Dedifferentiated amniotic fluid mesenchymal stem cell (primary cell): ENCODE measurements around the gene RETSAT.
"Not testable (repeated sequence)": the region's sequence is repeated elsewhere in the genome, so short reads cannot be mapped to it uniquely, and the experiment has no call there.

Experiments used
- DNase-seq: peaks from one replicate; pipeline ENCODE4 v3.0.0-alpha.2; 2016; ENCODE audit errors: extremely low spot score

Gene RETSAT

DNA sequence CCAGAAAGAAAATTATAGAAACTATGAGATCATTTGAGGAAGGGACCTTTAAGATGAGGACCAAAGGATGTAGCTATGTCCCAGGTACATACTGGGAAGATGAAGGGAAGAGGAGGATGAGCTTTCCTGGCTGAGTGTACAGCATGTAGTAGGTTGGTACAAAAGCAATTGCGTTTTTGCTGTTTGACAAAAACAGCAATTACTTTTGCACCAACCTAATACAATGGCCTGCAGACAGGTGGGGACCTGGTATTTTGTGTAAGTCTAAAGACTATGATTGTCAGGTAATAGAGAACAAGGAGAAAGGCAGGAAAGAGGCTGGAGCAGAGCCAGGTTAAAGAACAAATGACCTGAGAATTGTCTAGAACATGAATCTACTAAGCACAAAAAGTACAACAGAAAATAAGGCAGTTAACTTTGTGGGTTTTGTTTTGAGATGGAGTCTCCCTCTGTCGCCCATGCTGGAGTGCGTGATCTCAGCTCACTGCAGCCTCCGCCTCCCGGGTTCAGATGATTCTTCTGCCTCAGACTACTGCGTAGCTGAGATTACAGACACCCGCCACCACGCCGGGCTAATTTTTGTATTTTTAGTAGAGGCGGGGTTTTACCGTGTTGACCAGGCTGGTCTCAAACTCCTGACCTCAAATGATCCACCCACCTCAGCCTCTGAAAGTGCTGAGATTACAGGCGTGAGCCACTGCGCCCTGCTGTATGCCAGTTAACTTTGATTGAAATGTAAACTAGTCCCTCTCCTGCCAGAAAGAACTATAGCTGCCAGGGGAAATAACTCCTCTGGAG, 23.3 kb downstream of the RETSAT start:
- DNase-seq = no peak

DNA sequence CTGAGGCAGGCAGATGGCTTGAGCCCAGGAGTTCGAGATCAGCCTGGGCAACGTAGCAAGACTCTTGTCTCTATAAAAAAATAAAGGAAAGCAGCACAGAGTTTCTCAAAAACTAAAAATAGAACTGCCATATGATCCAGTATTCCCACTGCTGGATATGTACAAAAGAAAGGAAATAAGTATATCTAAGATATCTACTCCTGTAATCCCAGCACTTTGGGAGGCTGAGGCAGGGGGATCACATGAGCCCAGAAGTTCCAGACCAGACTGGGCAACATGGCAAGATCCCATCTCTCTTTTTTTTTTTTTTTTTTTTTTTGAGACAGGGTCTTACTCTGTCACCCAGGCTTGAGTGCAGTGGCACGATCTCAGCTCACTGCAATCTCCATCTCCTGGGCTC, 24.6 kb downstream of the RETSAT start:
- DNase-seq = not testable (repeated sequence)

DNA sequence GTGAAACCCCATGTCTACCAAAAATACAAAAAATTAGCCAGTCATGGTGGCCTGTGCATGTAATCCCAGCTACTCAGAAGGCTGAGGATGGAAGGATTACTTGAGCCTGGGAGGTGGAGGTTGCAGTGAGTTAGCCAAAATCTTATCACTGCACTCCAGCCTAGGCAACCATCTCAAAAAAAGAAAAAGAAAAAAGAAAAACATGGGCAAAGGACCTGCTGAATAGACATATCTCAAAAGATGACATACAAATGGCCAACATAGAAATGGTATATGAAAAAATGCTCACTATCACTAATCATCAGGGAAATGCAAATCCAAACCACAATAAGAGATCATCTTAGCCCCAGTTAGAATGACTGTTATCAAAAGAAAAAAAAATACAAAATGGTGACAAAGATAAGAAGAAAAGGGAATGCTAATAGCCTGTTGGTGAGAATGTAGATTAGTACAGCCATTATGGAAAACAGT, 25.1 kb downstream of the RETSAT start:
- no peak for DNase-seq

DNA sequence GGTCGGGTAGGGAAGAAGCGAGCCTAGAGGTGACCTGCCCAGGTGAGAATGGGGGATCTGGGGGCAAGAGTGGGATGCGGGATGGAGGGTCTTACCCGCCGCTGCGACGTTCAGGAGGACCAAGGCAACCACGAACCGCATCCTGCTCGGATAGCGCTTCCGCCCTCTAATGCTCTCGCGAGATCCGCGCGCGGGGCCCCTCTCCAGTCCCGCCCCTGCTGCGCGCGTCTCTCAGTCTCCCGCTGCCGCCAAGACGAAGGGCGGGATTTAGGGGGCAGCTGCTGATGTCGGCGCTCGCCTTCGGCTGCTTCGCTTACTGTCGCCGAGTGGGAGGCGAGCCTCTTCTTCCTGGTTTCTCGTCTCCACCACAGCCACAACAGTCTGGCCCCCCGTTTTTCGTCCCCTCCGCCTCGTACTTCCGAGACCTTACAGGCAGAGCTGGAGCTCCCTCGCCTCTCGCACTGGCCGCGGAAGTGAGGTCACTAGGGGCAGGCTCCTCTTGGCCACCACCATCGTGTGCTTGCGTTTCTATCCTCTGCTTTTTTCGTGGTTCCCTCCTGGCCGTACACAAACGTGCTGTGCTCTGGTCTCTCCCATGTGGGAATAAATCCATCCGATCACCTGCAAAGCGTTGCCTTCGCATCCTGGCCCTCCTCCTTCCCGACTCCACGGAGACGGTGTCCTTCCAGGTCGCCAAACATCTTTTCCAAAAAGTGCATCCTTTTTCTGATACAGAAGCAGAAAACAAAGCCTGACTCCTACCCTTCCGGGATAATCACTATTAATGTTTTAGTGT, 26.3 kb downstream of the RETSAT start, which contains the start of gene TGOLN2:
Gene TGOLN2, minus strand, starts transcription at position 168 of the 796 bp plus-strand sequence. Its CDS starts 27 bp downstream, at position 141.
- peak; percentile 88 for DNase-seq

DNA sequence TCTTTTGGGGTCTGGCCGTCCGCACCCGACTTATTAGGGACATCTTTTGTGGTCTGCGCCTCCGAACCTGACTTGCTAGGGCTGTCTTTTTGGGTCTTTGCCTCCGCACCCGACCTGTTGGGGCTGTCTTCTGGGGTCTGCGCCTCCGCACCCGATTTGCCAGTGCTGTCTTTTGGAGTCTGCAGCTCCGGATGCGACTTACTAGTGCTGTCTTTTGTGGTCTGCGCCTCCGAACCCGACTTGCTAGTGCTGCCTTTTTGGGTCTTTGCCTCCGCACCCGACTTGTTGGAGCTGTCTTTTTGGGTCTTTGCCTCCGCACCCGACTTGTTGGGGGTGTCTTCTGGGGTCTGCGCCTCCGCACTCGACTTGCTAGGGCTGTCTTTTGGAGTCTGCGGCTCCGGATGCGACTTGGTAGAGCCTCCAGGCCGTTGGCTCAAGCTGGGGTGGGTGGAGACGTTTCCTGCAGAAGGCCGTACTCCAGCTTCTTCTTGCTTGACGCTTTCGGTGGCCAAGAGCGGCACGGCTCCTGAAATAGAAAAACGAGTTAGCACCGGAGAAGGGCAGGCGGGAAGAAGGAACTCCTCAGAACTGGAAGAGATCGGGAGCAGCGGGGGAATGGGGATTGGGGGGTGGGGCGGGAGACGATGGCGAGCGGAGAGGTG, 27.0 kb downstream of the RETSAT start:
- DNase-seq = no peak

DNA sequence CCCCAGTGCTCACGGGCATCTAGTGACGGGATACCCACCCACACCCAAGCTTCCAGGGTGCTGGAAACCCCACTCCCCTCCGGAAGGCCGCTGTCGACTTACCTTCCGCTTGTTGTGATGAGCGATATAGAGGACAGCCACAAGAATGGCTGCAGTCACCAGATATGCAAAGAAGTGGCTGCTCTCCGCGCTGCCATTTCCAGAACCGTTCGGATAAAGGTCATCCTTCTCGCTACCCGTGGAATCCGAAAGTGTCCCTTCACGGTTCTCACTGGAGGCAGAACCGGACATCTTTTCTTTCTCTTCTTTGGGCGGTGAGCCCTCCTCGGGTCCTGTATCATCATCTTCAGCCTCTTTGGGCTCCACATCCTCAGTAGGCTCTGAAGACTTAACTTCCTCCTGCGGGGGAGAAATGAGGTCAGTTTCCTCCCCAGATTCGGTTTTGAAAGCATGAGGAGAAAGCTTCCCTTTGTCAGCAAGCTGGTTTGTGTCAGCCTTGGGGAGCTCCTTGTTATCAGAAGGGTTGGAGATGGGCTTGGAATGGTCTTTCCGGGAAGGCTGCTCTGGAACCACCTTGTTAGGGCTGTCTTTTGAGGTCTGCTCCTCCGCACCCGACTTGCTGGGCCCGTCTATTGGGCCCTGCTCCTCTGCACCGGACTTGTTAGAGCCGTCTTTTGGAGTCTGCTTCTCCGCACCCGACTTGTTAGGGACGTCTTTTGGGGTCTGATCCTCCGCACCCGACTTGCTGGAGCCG, 27.7 kb downstream of the RETSAT start:
- DNase-seq = no peak

DNA sequence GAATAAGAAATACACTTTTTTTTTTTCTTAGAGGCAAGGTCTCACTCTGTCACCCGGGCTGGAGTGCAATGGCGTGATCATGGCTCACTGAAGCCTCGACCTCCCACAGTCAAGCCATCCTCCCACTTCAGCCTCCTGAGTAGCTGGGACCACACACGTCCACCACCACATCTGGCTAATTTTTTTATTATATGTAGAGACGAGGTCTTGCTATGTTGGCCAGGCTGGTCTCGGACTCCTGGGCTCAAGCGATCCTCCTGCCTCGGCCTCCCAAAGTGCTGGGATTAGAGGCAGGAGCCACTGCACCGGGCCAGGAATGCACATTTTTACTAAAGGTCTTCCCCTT, 28.9 kb downstream of the RETSAT start:
- DNase-seq = no peak

DNA sequence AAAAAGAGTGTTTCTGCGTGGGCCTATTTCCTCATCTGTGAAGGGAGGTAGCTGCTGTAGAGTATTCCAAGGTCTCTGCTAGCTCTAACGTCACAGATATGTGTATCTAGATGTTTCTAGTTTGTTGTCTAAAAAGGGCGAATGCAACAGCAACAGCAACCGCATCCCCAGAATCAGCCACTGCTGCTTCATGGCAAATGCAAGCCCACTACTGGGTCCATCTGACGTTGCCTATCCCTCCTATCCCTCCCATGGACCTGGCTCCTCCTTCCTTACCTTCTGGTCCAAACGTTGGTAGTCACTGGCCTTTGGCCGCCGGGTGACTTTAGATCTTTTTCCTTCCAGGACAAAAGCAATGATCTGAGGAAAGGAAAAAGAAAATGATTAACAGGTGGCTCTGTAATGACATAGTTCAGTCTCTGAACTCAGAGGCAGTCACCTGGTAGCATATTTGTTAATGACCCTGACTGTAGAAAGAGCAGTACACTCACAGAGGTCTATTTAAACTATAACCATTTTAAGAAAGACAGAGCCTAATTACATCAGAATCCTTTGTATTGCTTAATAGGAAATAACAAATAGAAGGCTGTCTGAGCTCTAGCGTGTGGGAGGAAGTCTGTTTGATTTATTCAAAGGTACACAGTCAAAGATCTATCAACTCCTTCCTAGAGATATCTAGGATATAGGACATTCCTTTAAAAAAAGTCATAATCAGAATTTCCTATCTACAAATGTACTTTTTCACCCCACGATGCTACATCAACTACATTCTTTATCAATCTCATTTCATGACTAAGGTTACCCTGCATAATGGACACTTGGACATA, 29.5 kb downstream of the RETSAT start:
- DNase-seq = no peak

DNA sequence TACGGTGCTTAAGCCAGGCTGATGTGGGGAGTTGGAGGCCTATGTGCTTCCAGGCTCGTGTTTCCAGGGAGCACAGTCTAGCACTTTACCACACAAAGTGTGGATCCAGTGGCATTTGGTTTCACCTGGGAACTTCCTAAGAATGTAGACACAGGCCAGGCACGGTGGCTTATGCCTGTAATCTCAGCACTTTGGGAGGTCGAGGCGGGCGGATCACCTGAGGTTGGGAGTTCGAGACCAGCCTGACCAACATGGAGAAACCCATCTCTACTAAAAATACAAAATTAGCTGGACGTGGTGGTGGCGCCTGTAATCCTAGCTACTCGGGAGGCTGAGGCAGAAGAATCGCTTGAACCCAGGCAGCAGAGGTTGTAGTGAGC, 30.4 kb downstream of the RETSAT start:
- not testable (repeated sequence) for DNase-seq

DNA sequence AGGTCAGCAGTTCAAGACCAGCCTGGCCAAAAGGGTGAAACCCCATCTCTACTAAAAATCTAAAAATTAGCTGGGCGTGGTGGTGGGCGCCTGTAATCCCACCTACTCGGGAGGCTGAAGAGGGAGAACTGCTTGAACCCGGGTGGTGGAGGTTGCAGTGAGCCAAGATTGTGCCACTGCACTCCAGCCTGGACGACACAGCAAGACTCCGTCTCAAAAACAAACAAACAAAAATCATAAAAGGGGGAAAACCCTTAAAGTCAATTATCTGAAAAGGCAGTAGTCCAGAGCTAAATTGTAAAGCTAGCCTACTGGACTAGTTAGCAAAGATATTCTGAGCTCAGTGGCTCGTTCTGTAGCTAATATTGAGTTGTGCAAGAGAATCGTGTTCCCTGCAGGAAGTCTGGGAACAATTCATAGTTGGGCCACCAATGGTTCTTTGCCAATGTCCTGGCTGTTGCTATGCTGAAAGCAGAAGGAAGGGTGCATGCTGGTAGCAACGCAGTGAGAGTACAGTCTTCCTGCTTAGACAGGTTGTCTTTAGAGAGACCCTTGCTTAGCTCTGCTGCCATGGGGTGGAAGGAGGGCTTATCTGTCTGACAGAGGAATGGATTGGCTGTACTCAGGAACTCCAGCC, 30.9 kb downstream of the RETSAT start:
- no peak for DNase-seq

DNA sequence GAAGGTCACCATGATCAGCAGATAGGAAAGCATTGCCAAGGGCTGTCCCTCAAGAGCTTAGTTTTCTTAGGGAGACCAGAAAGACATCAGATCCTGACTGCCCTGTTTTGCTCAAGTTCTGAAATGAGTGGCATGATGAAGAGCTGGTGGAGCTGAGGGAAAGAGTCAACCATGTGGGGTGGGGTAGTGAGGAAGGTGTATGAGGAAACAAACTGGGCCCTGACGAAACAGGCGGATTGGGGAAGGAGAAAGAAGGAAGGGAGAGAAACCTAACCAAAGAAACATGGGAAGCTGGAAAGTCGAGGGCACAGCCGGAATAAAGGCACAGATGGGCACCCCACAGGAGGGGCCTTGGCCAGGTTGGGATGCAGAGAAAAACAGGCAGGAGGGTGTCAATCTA, 34.5 kb downstream of the RETSAT start:
- DNase-seq = no peak

DNA sequence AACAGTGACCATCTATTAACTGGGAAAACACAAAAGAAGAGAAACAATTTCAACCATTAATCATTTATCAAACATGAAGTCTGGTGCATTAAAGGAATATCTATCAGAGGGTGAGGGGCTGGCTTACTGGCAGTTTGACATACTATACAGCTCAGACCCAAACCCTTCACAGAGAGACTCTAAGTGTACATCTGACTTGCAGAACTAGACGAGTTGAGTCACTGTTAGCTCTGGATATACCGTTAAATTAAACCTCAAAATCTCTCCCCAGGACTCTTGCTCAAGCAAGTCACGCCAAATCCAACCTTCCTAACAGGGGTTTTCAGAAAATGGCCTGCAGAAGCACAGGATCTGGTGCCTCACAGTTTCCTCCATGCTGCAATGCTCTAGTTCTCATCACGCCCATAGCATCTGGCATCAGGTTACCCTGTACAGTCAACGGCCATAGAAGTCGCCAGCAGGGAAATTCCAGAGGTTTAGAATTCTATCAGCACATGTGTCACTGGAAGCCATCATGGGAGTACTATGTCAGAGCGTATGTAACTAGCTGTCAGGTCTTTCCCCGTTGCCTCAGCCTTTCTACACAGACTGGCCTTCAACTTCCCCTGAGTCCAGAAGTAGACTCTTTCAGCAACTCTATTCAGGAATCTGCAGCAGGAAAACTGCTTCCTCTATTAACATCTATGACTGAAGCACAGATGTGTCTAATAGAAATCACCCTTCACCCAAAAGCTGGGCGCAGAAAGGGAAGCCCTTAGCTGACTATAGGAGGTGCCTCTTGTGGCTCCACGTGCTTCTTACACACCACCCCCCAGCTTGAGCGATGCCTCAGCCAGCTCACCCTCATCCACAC, 35.9 kb downstream of the RETSAT start:
- DNase-seq = peak; percentile 92

DNA sequence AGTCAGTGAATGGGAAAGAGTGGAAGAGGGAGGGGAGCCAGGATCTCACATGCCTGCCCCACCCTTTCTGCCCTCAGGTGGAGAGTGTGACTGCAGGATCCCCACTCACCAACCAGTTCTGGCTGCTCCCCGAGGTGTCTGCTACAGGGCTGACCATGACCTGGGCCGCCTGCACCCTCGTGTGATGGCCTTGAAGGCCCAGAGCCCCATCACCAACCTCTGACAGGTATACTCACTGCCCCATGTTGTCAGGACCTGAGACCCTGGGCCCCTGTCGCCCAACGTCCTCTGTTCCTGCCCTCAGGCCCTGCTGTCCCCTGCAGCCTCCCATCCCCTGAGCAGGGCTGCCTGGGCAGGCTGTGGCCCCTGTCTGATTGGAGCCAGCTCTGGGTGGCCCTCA, 38.4 kb downstream of the RETSAT start:
- not testable (repeated sequence) for DNase-seq

DNA sequence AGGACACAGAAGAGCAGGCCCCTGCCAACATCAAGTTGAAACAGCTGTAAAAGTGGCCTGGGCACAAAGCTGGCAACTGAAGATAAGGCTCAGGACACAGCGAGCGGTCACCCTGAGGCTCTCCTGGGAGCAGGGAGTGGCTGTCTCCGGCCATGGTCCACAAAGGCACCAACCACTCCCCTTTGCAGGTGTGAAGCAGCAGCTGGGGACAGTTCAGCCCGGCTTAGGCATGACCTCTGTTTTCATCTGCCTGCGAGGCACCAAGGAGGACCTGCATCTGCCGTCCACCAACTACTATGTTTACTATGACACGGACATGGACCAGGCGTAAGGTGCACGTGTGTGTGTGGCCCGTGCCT, 39.5 kb downstream of the RETSAT start:
- no peak for DNase-seq

DNA sequence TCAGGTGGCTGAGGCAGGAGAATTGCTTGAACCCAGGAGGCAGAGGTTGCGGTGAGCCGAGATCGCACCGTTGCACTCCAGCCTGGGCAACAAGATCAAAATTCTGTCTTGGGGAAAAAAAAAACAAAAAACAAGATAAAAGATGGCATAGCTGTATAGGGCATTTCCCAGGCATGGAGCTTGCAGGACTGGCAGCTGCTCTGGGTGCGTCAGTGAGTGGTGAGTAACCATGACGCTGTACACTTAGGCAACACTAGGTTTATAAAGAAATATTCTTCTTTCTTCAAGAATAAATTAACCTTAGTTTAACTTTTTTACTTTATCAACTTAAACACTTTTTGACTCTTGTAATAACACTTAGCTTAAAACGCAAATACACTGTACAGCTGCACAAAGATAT, 41.9 kb downstream of the RETSAT start:
- DNase-seq = no peak

DNA sequence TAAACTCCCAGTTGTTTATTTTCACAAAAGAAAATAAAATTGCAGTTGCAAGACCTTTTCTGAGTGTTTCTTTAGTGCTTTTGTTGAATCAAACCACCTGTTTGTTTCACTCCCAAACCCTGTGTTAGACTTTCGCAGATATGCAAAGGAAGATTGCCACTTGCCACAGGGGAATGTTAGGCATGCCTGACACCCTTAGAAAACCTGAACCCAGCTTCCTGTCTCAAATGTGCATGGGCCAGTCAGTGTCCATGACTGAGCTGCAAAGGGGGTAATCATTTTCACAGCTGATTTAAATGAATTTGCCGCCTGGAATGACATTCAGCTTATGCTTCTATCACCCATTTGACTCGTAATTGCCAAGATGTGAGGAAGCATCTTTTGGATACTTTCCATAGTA, 44.0 kb downstream of the RETSAT start:
- DNase-seq = no peak

DNA sequence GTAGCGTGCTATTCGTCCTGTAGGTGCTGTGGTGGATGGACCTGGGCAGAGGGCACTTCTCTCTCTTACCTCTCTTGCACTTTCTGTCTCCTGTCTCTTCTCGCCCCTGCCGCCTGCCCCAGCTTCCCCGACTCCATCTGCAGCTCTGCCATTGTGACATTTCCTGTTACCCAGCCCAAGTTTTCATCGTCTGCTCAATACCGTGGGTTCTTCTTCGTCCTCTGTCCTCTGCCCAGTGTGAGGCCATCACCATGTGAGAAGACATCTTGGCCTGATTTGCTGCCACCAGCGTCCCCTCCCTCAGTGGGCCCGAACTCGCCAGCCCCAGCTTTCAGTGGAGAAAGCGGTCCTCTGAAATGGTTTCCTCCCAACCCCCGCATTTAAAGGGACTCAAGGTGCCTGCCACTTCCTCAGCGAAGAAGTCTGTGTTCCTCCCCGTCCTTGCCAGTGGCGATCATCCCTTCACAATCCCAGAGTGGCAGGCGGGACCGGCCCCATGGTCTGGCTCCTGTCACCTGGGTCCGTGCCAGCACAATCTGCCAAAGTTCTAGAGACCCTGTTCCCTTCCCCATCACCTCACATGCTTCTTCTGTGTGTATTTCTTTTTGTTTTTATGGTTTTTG, 44.5 kb downstream of the RETSAT start:
- DNase-seq = no peak

DNA sequence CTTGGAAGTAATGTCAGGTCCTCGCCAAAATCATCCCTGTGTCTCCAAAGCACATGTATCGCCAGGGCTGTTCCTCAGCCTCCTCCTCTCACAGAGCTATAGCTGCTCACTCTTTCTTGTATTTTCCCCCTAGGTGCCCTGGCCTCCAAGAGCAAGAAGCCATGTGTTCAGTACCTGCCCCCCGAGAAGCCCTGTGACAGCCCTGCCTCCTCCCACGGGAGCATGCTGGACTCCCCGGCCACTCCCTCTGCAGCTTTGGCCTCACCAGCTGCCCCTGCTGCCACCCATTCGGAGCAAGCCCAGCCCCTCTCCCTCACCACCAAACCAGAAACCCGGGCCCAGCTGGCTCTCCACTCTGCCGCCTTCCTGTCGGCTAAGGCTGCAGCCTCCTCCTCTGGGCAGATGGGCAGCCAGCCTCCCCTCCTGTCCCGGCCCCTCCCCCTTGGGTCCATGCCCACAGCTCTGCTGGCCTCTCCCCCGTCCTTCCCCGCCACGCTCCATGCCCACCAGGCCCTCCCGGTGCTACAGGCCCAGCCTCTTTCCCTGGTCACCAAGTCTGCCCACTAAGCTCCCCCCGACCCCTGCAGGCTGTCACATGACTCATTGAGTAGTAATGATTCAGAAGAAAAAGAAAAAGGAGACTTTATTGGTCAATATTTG, 45.3 kb downstream of the RETSAT start:
- no peak for DNase-seq

DNA sequence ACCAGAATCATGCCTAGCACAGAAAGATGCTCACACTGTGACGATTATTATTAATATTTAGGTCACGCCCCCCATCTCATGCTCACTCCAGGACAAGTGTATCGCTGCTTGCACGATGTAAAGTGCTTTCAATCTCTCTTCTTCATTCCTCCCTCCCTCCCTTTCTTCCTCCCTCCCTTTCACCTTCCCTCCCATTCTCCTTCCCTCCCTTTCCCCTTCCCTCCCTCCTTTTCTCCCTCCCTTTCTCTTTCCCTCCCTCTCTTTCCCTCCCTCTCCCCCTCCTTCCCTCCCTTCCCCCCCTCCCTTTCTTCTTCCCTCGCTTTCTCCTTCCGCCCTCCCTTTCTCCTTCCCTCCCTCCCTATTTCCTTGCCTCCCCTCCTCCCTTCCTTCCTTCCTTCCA, 46.1 kb downstream of the RETSAT start:
- no peak for DNase-seq
